Subcutaneous abdominal adipose tissue (tissue), 5 donors: ENCODE data around the gene CDK5RAP2.

ENCODE experiments used
- H3K27ac ChIP-seq: one replicate; pipeline ENCODE4 v1.7.0; 2013; ENCODE audit warnings: low read depth, mild to moderate bottlenecking, inconsistent platforms, low read length, moderate library complexity
- H3K27me3 ChIP-seq, 5 donors: one replicate each; pipeline ENCODE4 v1.7.0; 2013; ENCODE audit warnings: low read length in 5 of 5, inconsistent platforms in 1 of 5; ENCODE audit not compliant: control insufficient read depth in 5 of 5, insufficient read depth in 4 of 5
- H3K36me3 ChIP-seq, 5 donors: one replicate each; pipeline ENCODE4 v1.7.0; 2013; ENCODE audit warnings: low read length in 5 of 5; ENCODE audit not compliant: control insufficient read depth in 5 of 5, insufficient read depth in 5 of 5
- H3K4me1 ChIP-seq, 5 donors: one replicate each; pipeline ENCODE4 v1.7.0; 2013; ENCODE audit warnings: low read length in 5 of 5, mild to moderate bottlenecking in 3 of 5, moderate library complexity in 1 of 5; ENCODE audit not compliant: control insufficient read depth in 5 of 5, insufficient read depth in 5 of 5
- H3K4me3 ChIP-seq, 5 donors: one replicate each; pipeline ENCODE4 v1.7.0; 2013; ENCODE audit warnings: low read length in 5 of 5, low read depth in 1 of 5
- H3K9ac ChIP-seq, 5 donors: one replicate each; pipeline ENCODE4 v1.7.0; 2013; ENCODE audit warnings: low read length in 5 of 5, mild to moderate bottlenecking in 4 of 5, moderate library complexity in 3 of 5
- H3K9me3 ChIP-seq, 5 donors: one replicate each; pipeline ENCODE4 v1.7.0; 2013; ENCODE audit warnings: low read length in 5 of 5; ENCODE audit not compliant: control insufficient read depth in 5 of 5
- donor health status: healthy.
- donor health status: healthy.
- donor health status: healthy.
- donor health status: healthy.
- donor health status: healthy.

The CDK5RAP2 gene

GRCh38 chr9:120378680-120379079 is 201.3 kb downstream of the CDK5RAP2 start:
- no peaks in the 10 kb centered on the region for H3K36me3 ChIP-seq
- H3K4me3 ChIP-seq: no peak overlapping the region
- no peaks in the 10 kb centered on the region for H3K4me1 ChIP-seq
- H3K9ac ChIP-seq: no peak overlapping the region
- H3K27ac ChIP-seq: no peak overlapping the region
- H3K9me3 ChIP-seq: peaks cover 0 to 31% (median 7%) of the 10 kb centered on the region in 5 donors
- no peaks in the 10 kb centered on the region for H3K27me3 ChIP-seq

GRCh38 chr9:120377268-120378159 is 202.5 kb downstream of the CDK5RAP2 start:
- H3K9me3 ChIP-seq: peaks cover 0 to 31% (median 12%) of the 10 kb centered on the region in 5 donors
- H3K4me3 ChIP-seq: no peak overlapping the region
- H3K36me3 ChIP-seq: no peaks in the 10 kb centered on the region
- no peaks in the 10 kb centered on the region for H3K4me1 ChIP-seq
- no peak overlapping the region for H3K27ac ChIP-seq
- H3K27me3 ChIP-seq: no peaks in the 10 kb centered on the region
- H3K9ac ChIP-seq: no peak overlapping the region

GRCh38 chr9:120376101-120376500 is 203.9 kb downstream of the CDK5RAP2 start:
- H3K36me3 ChIP-seq: no peaks in the 10 kb centered on the region
- H3K27me3 ChIP-seq: no peaks in the 10 kb centered on the region
- peaks cover 0 to 31% (median 12%) of the 10 kb centered on the region in 5 donors for H3K9me3 ChIP-seq
- no peaks in the 10 kb centered on the region for H3K4me1 ChIP-seq
- no peak overlapping the region for H3K27ac ChIP-seq
- no peak overlapping the region for H3K9ac ChIP-seq
- H3K4me3 ChIP-seq: no peak overlapping the region

GRCh38 chr9:120375316-120375715 is 204.7 kb downstream of the CDK5RAP2 start:
- H3K4me1 ChIP-seq: no peaks in the 10 kb centered on the region
- H3K4me3 ChIP-seq: no peak overlapping the region
- no peaks in the 10 kb centered on the region for H3K27me3 ChIP-seq
- peaks cover 0 to 28% (median 12%) of the 10 kb centered on the region in 5 donors for H3K9me3 ChIP-seq
- H3K27ac ChIP-seq: no peak overlapping the region
- no peak overlapping the region for H3K9ac ChIP-seq
- H3K36me3 ChIP-seq: no peaks in the 10 kb centered on the region

- Histone ChIP-seq H3K36me3 (no peaks in the 10 kb centered on the region), H3K9ac (no peak overlapping the region), H3K27me3 (no peaks in the 10 kb centered on the region), H3K4me3 (no peak overlapping the region), H3K27ac (no peak overlapping the region), H3K4me1 (no peaks in the 10 kb centered on the region), H3K9me3 (peaks cover 0 to 23% (median 10%) of the 10 kb centered on the region in 5 donors)
Measured at GRCh38 chr9:120374817-120375216, 205.2 kb downstream of the CDK5RAP2 start.

- Histone ChIP-seq H3K4me3 (no peak overlapping the region), H3K9ac (no peak overlapping the region), H3K36me3 (no peaks in the 10 kb centered on the region), H3K9me3 (peaks cover 0 to 19% (median 5%) of the 10 kb centered on the region in 5 donors), H3K27ac (no peak overlapping the region), H3K27me3 (no peaks in the 10 kb centered on the region), H3K4me1 (no peaks in the 10 kb centered on the region)
Measured at GRCh38 chr9:120374239-120374638, 205.7 kb downstream of the CDK5RAP2 start.

- Histone ChIP-seq H3K9ac (no peak overlapping the region), H3K9me3 (peaks cover 0 to 12% (median 5%) of the 10 kb centered on the region in 5 donors), H3K27me3 (no peaks in the 10 kb centered on the region), H3K36me3 (no peaks in the 10 kb centered on the region), H3K27ac (no peak overlapping the region), H3K4me1 (no peaks in the 10 kb centered on the region), H3K4me3 (no peak overlapping the region)
Measured at GRCh38 chr9:120372040-120372439, 207.9 kb downstream of the CDK5RAP2 start.

- peaks cover 0 to 7% (median 3%) of the 10 kb centered on the region in 5 donors for H3K9me3 ChIP-seq
- no peak overlapping the region for H3K27ac ChIP-seq
- H3K36me3 ChIP-seq: no peaks in the 10 kb centered on the region
- H3K4me1 ChIP-seq: peaks cover 0 to 10% (median 7%) of the 10 kb centered on the region in 5 donors
- no peak overlapping the region for H3K9ac ChIP-seq
- H3K27me3 ChIP-seq: no peaks in the 10 kb centered on the region
- H3K4me3 ChIP-seq: no peak overlapping the region
Measured at GRCh38 chr9:120369608-120370220, 210.3 kb downstream of the CDK5RAP2 start.

- peaks cover 0 to 10% (median 7%) of the 10 kb centered on the region in 5 donors for H3K4me1 ChIP-seq
- H3K27ac ChIP-seq: no peak overlapping the region
- no peak overlapping the region for H3K4me3 ChIP-seq
- H3K9ac ChIP-seq: no peak overlapping the region
- H3K27me3 ChIP-seq: no peaks in the 10 kb centered on the region
- H3K9me3 ChIP-seq: peaks cover 0 to 7% (median 3%) of the 10 kb centered on the region in 5 donors
- H3K36me3 ChIP-seq: no peaks in the 10 kb centered on the region
Measured at GRCh38 chr9:120368799-120369198, 211.2 kb downstream of the CDK5RAP2 start.

- no peak overlapping the region for H3K27ac ChIP-seq
- H3K9me3 ChIP-seq: peaks cover 0 to 5% (median 0%) of the 10 kb centered on the region in 5 donors
- no peaks in the 10 kb centered on the region for H3K27me3 ChIP-seq
- H3K36me3 ChIP-seq: no peaks in the 10 kb centered on the region
- H3K4me1 ChIP-seq: peaks cover 0 to 10% (median 7%) of the 10 kb centered on the region in 5 donors
- no peak overlapping the region for H3K4me3 ChIP-seq
- no peak overlapping the region for H3K9ac ChIP-seq
Measured at GRCh38 chr9:120366644-120367019, 213.3 kb downstream of the CDK5RAP2 start.
